Activated naive CD8-positive, alpha-beta T cell treated with anti-CD3 and anti-CD28 coated beads, Interleukin-2, amount 50 U/mL, for 24 hours (primary cell): Measurements from ENCODE around the gene NRAP.
"Not testable (repeated sequence)": the region's sequence is repeated elsewhere in the genome, so short reads cannot be mapped to it uniquely, and the experiment has no call there.

Source experiments
- ATAC-seq: fragments of 150-1000 bp; cut with Tn5 transposase; one replicate; pipeline ENCODE4 v1.10.0; 2021
- DNase-seq: peaks from one replicate; pipeline ENCODE4 v3.0.0; 2021
- H3K27ac Mint-ChIP-seq: one replicate; pipeline ENCODE4 v1.8.0; 2021; ENCODE audit warnings: mild to moderate bottlenecking, mixed read lengths
- H3K27me3 Mint-ChIP-seq: one replicate; pipeline ENCODE4 v1.8.0; 2021; ENCODE audit warnings: mixed read lengths
- H3K36me3 Mint-ChIP-seq: one replicate; pipeline ENCODE4 v1.8.0; 2021; ENCODE audit warnings: low read depth, mixed read lengths
- H3K4me1 Mint-ChIP-seq: one replicate; pipeline ENCODE4 v1.8.0; 2021; ENCODE audit warnings: mixed read lengths
- H3K4me3 Mint-ChIP-seq: one replicate; pipeline ENCODE4 v1.8.0; 2021; ENCODE audit warnings: mild to moderate bottlenecking, moderate library complexity, mixed read lengths
- H3K9me3 Mint-ChIP-seq: one replicate; pipeline ENCODE4 v1.8.0; 2021; ENCODE audit warnings: mixed read lengths

Gene NRAP

GRCh38 chr10:113661332-113661731 lies 2.5 kb downstream of the NRAP start:
- H3K36me3 Mint-ChIP-seq: no peaks in the 10 kb centered on the region
- no peak overlapping the region for H3K4me3 Mint-ChIP-seq
- no peaks in the 10 kb centered on the region for H3K9me3 Mint-ChIP-seq
- no peak overlapping the region for H3K27ac Mint-ChIP-seq
- peaks cover 9% of the 10 kb centered on the region for H3K27me3 Mint-ChIP-seq
- ATAC-seq (no peak), DNase-seq (no peak)
- peaks cover under 1% of the 10 kb centered on the region for H3K4me1 Mint-ChIP-seq

DNA sequence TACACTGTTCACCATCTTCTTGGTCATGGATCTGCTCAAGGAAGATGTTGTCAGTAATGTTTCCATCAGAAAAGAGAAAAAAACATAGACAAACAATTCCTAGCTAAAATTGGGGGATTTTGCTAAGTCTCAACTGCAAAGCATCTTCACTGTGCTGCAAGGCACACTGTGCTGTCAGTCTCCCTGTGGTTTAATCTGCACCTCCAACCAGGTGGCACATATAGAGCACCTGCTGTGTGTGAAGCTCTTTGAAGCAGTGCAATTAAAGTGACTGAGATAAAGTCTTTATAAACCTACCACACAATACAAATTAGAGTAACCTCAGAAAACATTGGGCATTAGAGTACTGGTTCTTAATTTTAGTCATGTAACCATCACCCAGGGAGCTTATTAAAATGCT lies 6.3 kb downstream of the NRAP start:
- Mint-ChIP-seq H3K27ac (no peak overlapping the region), H3K4me1 (no peaks in the 10 kb centered on the region), H3K36me3 (no peaks in the 10 kb centered on the region), H3K9me3 (no peaks in the 10 kb centered on the region), H3K27me3 (peaks cover 23% of the 10 kb centered on the region), H3K4me3 (no peak overlapping the region)
- DNase-seq: no peak
- ATAC-seq: no peak

DNA sequence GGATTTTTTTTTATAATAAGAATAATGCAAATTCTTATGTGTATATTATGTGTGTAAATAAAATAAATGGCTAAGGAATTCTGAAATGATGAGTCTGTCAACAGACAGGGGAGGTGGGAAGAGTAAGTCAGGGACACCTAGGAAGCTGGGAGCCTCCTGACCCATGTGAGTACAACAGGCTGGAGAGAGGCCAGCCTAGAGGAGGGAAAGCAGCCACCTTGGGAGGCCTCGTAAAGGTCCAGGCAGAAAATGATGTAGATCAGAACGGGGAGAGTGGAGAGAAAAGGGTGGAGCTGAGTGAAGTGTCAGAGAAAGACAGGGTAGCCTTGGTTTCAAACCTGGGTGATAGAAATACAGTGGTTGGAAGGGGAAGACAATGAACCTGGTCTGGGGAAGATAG lies 6.9 kb downstream of the NRAP start:
- Mint-ChIP-seq H3K4me3 (no peak overlapping the region), H3K4me1 (no peaks in the 10 kb centered on the region), H3K27me3 (peaks cover 24% of the 10 kb centered on the region), H3K36me3 (no peaks in the 10 kb centered on the region), H3K27ac (no peak overlapping the region), H3K9me3 (no peaks in the 10 kb centered on the region)
- ATAC-seq (no peak), DNase-seq (no peak)

DNA sequence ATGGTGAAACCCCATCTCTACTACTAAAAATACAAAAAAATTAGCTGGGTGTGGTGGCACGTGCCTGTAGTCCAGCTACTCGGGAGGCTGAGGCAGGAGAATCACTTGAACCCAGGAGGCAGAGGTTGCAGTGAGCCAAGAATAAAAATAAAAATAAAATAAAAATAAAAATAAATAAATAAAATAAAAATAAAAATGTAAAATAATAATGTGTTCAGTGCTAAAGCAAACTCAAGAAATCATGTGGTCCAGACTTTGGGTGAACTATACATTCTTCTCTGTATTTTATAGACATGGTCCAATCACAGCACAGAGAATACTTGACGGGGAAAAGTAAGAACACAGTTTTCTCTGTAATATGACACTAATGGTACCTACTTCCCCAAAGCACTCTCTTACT lies 11.4 kb downstream of the NRAP start:
- H3K9me3 Mint-ChIP-seq, DNase-seq, H3K4me3 Mint-ChIP-seq, ATAC-seq, H3K27ac Mint-ChIP-seq, H3K36me3 Mint-ChIP-seq, H3K4me1 Mint-ChIP-seq: not testable (repeated sequence)
- H3K27me3 Mint-ChIP-seq: peaks cover 35% of the 10 kb centered on the region

GRCh38 chr10:113651898-113652297 lies 11.9 kb downstream of the NRAP start:
- no peaks in the 10 kb centered on the region for H3K4me1 Mint-ChIP-seq
- ATAC-seq: no peak

GRCh38 chr10:113651021-113651420 lies 12.8 kb downstream of the NRAP start:
- DNase-seq (no peak), ATAC-seq (no peak)
- no peaks in the 10 kb centered on the region for H3K9me3 Mint-ChIP-seq
- no peaks in the 10 kb centered on the region for H3K36me3 Mint-ChIP-seq
- H3K4me3 Mint-ChIP-seq: no peak overlapping the region
- peaks cover 41% of the 10 kb centered on the region for H3K27me3 Mint-ChIP-seq
- no peaks in the 10 kb centered on the region for H3K4me1 Mint-ChIP-seq
- H3K27ac Mint-ChIP-seq: no peak overlapping the region

More at GRCh38 chr10:113651898-113652297, 11.9 kb downstream of the NRAP start:
- Mint-ChIP-seq H3K36me3 (no peaks in the 10 kb centered on the region), H3K4me3 (no peak overlapping the region), H3K27ac (no peak overlapping the region), H3K27me3 (peaks cover 36% of the 10 kb centered on the region), H3K9me3 (no peaks in the 10 kb centered on the region)
- no peak for DNase-seq

DNA sequence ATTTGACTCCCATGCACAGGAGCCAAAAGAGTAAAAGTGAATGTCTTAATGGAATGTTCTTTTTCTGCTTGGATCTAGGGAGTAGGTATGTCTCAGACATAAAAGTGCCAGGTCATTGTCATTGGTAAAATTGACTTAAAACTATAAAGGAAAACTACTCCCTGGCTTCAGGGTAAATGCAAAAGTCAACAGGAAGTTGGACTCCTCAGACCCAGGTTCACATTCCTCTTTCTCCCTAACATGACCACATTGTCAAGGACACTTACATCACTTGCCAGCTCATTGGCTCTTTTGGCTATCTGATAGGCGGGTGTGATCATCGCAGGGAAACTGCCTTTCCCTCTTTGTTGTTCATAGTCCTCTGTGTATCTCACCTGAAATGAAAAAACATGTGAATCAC lies 13.7 kb downstream of the NRAP start:
- Mint-ChIP-seq H3K36me3 (no peaks in the 10 kb centered on the region), H3K27me3 (peaks cover 39% of the 10 kb centered on the region), H3K4me1 (no peaks in the 10 kb centered on the region), H3K9me3 (no peaks in the 10 kb centered on the region), H3K27ac (no peak overlapping the region), H3K4me3 (no peak overlapping the region)
- ATAC-seq (no peak), DNase-seq (no peak)

GRCh38 chr10:113648478-113648877 lies 15.4 kb downstream of the NRAP start:
- H3K4me1 Mint-ChIP-seq: peaks cover 9% of the 10 kb centered on the region
- H3K27me3 Mint-ChIP-seq: peaks cover 30% of the 10 kb centered on the region
- DNase-seq: no peak
- no peak overlapping the region for H3K27ac Mint-ChIP-seq
- H3K36me3 Mint-ChIP-seq: no peaks in the 10 kb centered on the region
- no peak for ATAC-seq
- no peak overlapping the region for H3K4me3 Mint-ChIP-seq
- H3K9me3 Mint-ChIP-seq: no peaks in the 10 kb centered on the region

GRCh38 chr10:113647812-113648211 lies 16.0 kb downstream of the NRAP start:
- DNase-seq (no peak), ATAC-seq (no peak)
- Mint-ChIP-seq H3K4me3 (no peak overlapping the region), H3K4me1 (peaks cover 9% of the 10 kb centered on the region), H3K27me3 (peaks cover 31% of the 10 kb centered on the region), H3K36me3 (no peaks in the 10 kb centered on the region), H3K9me3 (no peaks in the 10 kb centered on the region), H3K27ac (no peak overlapping the region)

- H3K4me1 Mint-ChIP-seq: peaks cover 9% of the 10 kb centered on the region
- no peak overlapping the region for H3K27ac Mint-ChIP-seq
- ATAC-seq (no peak), DNase-seq (no peak)
- H3K36me3 Mint-ChIP-seq: no peaks in the 10 kb centered on the region
- no peaks in the 10 kb centered on the region for H3K9me3 Mint-ChIP-seq
- peaks cover 35% of the 10 kb centered on the region for H3K27me3 Mint-ChIP-seq
- no peak overlapping the region for H3K4me3 Mint-ChIP-seq
Observed at GRCh38 chr10:113646336-113647201, 17.3 kb downstream of the NRAP start.

GRCh38 chr10:113644185-113645120 lies 19.4 kb downstream of the NRAP start:
- H3K27me3 Mint-ChIP-seq: peaks cover 43% of the 10 kb centered on the region
- no peaks in the 10 kb centered on the region for H3K36me3 Mint-ChIP-seq
- H3K27ac Mint-ChIP-seq: no peak overlapping the region
- peak; percentile 95 for ATAC-seq
- no peak for DNase-seq
- peaks cover 9% of the 10 kb centered on the region for H3K4me1 Mint-ChIP-seq
- H3K9me3 Mint-ChIP-seq: no peaks in the 10 kb centered on the region
- no peak overlapping the region for H3K4me3 Mint-ChIP-seq

DNA sequence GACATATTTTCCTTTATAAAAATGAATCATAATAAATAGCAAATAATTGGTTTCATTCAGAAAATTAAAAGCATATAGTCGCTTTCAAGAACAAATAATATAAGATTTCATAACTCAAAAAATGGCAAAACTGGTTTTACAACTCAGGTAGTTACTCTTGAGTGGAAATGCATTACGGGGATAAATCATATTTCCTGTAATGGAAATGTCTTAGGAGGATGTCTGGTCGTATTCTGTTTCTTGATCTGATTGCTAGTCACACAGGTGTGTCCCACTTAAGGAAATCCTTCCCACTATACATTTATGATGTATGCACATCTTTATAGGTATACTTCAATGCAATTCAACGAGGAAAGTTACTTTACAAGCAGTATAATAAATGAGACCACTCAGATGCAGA lies 20.7 kb downstream of the NRAP start:
- DNase-seq (no peak), ATAC-seq (no peak)
- Mint-ChIP-seq H3K9me3 (no peaks in the 10 kb centered on the region), H3K27me3 (peaks cover 43% of the 10 kb centered on the region), H3K4me3 (no peak overlapping the region), H3K4me1 (peaks cover 9% of the 10 kb centered on the region), H3K27ac (no peak overlapping the region), H3K36me3 (no peaks in the 10 kb centered on the region)

- peaks cover 33% of the 10 kb centered on the region for H3K27me3 Mint-ChIP-seq
- ATAC-seq (no peak), DNase-seq (no peak)
- no peaks in the 10 kb centered on the region for H3K9me3 Mint-ChIP-seq
- no peak overlapping the region for H3K4me3 Mint-ChIP-seq
- no peaks in the 10 kb centered on the region for H3K36me3 Mint-ChIP-seq
- H3K27ac Mint-ChIP-seq: no peak overlapping the region
- H3K4me1 Mint-ChIP-seq: peaks cover 9% of the 10 kb centered on the region
Observed at GRCh38 chr10:113641702-113642101, 22.1 kb downstream of the NRAP start.

- Mint-ChIP-seq H3K9me3 (no peaks in the 10 kb centered on the region), H3K27ac (no peak overlapping the region), H3K36me3 (no peaks in the 10 kb centered on the region), H3K4me1 (peaks cover 9% of the 10 kb centered on the region), H3K4me3 (no peak overlapping the region), H3K27me3 (peaks cover 34% of the 10 kb centered on the region)
- ATAC-seq (no peak), DNase-seq (no peak)
Observed at GRCh38 chr10:113639966-113640365, 23.9 kb downstream of the NRAP start.
